HG02678 (cell line): Measurements from ENCODE around the gene TSC22D3.

Source experiments
- ATAC-seq: cut with Tn5 transposase; IDR thresholded peaks from one replicate; pipeline ENCODE4 v1.9.1; 2021; ENCODE audit warnings: mild to moderate bottlenecking, moderate library complexity; ENCODE audit not compliant: unreplicated experiment

TSC22D3 gene

DNA sequence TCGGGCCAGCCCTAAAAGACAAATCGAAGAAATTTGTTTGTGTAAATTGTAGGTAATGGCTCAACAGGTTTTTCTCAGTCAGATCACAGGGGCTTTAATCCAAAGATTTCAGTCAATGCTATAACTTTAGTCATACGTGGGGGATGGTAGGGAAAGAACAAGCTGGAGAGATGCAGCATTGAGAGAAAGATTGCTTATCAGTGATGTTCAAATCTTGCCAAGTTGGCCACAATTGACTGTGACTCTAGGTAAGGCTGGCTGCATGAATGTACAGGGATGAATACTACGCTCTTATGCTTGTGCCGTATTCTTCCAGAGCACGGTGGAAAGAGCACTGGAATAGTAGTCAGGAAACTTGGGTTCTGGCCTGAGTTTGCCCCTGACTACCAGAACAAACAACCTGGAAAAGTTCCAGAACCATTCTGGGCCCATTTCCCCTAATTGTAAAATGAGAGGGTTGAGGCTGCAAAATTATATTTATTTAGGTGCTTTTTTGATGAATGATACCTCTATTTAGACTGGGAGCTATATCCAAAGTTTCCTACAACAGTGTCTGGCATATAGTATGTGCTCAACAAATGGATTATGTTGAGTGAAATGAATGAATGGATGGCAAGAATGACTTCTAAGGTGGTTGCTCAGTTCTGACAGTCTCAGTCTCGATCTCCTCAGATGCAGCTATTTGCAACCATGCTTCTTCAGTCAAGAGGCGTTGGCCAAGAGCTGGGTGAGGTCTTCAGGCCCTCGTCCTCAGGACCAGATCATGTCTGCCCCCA, 44.4 kb downstream of the TSC22D3 start:
- no peak for ATAC-seq

GRCh38 chrX:107730298-107730655, 45.3 kb downstream of the TSC22D3 start:
- ATAC-seq: no peak

DNA sequence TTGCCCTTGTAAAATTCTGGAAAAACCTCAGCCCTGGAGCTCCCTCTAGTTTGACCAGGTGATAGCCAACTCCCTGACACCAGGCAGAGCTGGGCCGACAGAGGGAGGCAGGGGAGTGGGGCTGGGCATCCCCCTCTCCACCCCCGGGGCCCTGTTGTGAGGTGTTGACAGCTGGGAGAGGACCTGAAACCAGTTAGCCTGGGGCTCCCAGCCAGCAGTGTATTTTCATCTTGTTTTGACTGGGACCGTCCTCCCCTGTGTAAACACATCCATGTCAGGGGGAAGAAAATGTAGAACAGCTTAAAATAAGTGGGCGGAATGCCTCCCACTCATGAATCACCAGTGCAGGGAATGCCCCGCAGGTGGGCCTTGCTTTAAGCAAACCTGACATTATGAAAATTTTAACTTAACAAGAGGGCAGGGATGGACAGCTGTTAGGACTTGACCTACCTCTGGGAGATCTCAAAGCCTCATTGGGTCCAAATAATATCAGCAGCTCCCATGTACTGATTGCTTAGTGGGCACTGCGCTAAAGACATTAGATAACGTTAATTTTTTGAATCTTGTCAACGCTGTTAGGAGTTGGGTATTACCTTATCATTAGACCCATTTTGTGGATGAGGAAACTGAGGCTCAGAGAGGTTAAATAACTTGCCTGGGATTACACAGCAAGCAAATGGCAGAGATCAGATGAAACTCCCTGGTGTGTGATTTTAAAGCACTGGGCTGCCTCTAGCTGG, 45.9 kb downstream of the TSC22D3 start:
- peak; percentile 94 for ATAC-seq

DNA sequence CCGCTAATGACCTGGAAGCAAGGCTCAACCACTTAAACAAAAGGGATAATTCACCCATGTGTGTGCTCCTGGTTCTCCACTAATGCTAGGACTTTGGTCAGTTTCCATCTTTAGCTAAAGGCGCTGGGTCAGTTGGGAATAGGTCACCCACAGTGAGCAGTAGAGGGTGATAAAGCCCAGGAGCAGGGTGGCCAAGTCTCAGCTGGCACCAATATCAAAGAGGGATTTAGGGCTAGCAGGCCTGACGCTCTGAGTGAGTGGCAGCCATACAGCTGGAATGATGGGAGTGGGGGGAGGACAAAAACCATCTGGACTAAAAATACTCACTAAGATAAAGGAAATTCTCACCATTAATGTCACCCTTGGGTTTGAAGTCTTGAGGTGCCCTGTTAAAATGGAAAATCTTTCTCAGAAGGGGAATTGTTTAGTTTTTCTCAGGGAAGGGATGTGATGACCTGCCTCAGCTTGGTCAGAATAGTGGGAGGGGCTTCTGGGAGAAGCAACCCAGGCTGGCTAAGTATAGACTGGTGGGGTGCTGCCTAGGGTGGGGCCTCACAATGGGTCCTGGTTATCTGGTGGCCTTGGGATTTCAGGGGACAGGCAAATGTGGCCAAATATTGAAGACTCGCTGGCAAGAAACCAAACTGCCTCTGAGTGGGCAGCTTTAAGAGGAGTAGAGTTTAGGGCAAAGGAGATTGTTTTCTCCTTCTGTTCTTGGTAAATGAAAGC, 47.1 kb downstream of the TSC22D3 start:
- no peak for ATAC-seq

GRCh38 chrX:107726816-107727534, 48.6 kb downstream of the TSC22D3 start:
- ATAC-seq: no peak

DNA sequence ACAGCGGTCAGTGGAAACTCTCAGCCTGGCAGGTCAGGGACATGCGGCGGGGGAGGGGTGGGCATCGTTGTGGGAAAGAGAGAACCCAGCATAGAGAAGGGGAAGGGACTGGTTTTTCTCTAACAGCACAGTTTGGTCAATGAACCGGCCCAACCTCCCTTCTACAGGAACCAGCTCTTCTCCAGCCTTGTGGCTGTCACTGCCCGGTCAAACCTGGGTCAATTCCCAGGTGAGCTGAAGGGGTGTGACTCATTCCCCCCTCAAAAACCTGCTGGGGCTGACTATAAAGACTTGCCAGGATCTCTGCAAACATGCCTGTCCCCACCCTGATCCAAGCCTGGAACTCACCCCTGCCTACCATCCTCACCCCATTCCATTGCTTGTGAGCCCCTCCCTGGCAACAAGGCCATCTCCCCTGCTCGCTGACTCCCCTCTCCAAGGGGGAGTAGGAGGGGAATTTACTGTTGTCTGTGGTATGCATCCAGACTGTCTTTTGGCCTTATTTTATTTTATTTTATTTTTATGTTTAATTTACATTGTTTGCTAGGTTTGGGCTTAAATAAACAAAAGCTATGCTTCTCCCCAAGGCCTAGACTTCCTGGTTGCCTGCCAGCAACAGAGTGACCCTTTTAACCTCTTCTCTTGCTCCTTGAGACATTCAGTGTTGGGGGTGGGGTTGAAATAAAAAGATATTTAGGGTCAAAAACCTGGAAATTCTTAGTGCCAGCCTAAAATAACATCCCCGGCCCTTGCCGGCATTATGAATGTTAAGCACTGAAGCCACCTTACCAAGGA, 49.6 kb downstream of the TSC22D3 start:
- ATAC-seq: no peak

- ATAC-seq: no peak
Observed at GRCh38 chrX:107724653-107725052, 50.9 kb downstream of the TSC22D3 start.

DNA sequence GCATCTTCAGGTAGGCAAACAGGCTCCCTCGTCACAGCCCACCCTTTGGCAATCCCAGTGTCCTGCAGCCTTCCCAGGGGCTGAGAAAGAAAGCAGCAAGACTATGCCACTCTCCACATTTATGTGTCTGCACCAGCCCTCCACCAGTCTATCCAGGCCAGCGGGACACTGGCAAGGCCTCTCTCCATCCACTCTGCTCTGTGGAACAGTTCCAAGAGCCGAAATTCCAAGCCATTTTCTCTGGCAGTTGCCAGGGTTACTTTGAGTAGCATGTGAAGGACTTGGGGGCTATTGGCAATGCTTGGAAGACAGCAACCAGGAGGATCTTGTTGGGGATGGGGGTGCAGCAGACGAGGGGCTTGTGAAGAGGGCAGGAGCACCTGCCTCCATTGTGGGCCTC, 52.1 kb downstream of the TSC22D3 start:
- no peak for ATAC-seq

DNA sequence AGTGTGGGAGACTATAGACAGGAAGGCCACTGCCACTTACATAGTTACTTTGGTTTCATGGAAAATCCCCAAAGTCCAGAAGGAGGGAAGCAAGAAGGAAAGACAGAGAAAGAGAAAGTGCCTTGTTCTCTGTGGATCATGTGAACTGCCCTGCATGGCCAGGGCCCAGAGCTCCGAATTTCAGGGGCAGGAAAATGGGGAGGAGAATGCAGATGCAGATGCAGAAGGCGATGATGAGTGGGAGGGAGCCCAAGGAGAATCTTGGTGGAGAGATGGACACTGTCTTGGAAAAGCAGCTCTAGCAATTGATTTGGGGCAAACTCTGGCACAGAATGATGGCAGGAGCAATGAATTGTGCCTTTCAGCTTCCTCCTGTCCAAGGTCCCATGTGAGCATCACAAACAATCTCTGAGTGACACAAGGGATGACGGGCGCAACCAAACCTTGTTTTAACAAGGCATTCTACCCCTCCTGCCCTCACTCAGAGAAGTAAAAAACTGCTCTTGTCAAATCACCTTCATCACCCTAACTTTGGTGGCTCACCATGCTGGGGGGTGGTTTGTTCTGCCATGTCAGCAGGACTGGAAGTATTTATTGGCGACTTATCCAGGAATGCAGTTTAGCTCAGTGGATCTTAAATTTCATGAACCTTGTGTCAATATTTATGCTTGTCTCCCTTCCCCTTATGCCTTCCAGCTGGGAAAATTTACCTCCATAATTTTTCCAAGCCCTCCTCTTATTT, 53.5 kb downstream of the TSC22D3 start:
- ATAC-seq: no peak

DNA sequence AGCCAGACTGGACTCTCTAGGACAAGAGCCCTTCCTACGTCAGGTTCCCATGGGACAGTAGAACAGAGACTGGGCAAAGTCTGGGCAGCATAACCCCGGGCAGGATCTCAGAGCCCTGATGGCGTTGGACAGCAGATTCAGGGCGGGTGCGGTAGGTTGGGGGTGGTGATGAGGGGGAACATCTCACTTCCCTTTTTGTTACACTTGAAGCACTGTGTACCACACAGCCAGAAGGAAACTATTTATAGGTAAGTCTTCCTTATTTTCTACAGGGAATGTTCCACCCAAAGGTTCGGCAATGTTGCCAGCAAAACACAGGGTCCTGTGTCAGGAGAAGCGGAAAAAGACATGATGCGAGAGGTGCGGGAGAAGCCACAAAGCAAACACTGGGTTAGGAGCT, 54.3 kb downstream of the TSC22D3 start:
- peak; percentile 48 for ATAC-seq

DNA sequence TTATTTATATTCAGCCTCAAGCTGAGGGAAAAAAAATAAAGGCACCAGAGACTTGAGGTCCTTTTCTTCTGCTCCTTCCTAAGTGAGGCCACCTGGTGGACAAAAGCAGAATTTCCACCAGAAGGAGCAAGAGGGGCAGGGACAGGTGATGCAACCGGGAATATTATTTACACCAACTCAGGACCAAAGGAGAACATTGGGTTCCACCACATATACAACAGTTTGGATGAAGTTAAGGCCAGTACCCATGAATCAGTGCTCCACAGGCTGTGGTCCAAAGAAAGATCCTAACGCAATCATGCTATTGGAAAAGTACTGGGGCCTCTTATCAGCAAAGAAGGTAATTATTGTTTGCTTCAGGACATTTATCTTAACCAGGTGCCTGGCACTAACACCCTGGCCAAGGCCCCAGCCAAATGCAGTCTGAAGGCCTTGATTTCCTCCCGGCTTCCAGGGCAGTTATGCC, 57.4 kb downstream of the TSC22D3 start:
- ATAC-seq: no peak

GRCh38 chrX:107716816-107717700, 58.5 kb downstream of the TSC22D3 start:
- peak; percentile 84 for ATAC-seq

GRCh38 chrX:107716118-107716684, 59.4 kb downstream of the TSC22D3 start:
- no peak for ATAC-seq

GRCh38 chrX:107715331-107716117, 60.1 kb downstream of the TSC22D3 start:
- ATAC-seq: no peak

GRCh38 chrX:107714206-107714891, 61.2 kb downstream of the TSC22D3 start:
- ATAC-seq: no peak

GRCh38 chrX:107713543-107714205, 61.9 kb downstream of the TSC22D3 start:
- ATAC-seq: no peak
